CD4-positive, alpha-beta T cell treated with Interleukin-12 subunit alpha and Interleukin-12 subunit beta, for 1 hour (primary cell): ENCODE measurements around the gene NDUFAF2.
"Not testable (repeated sequence)": the region's sequence is repeated elsewhere in the genome, so short reads cannot be mapped to it uniquely, and the experiment has no call there.

Experiments
- DNase-seq: peaks from one replicate; pipeline ENCODE4 v3.0.0-alpha.2; 2020

NDUFAF2 gene, protein sequence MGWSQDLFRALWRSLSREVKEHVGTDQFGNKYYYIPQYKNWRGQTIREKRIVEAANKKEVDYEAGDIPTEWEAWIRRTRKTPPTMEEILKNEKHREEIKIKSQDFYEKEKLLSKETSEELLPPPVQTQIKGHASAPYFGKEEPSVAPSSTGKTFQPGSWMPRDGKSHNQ

DNA sequence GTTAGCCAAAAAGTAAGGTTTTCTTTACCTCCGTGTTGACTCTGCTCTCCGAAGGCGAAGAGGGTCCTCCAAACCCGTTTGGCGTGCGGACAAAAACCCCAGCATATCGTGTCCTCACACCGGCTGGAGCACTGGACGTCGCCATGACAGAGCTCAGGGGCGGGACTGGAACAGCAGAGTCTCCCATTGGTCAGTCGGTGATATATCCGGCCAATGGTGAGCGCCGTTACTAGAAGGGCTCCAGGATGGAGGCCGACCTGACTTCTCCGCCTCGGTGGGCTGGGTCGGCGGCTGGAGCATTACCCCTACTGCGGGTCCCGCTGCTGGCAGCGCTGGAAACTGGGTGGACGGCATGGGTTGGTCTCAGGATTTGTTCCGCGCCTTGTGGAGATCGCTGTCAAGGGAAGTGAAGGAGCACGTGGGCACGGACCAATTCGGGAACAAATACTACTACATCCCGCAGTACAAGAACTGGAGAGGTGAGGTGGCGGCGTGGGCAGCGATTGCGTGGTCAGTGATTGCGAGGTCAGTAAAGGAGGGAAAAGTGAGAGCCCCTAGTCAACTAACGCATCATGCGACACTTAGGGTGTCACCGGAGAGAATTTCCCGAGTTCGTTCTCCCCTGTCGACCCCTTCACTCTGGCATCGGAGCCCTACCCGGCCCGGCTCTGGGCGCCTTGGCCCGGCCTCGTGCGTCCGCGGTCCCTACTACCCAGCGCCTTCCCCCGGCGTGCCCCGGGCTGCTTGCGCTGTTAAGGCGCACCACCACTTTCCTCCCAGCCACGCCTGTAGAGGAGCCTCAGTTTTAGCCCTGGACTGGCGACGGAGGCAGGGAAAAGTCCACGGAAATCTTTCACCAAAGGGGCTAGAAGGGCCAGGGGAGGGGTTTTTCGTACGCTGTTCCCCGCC, at the start of gene NDUFAF2, which contains the start of gene ERCC8:
Gene NDUFAF2 (plus strand): TSS at position 302 of the 909 bp plus-strand sequence. CDS start 51 bp downstream, at position 353.
Gene ERCC8 (minus strand): TSS at position 167 of the 909 bp plus-strand sequence. CDS start 62 bp downstream, at position 105.
- DNase-seq: peak; percentile 92

DNA sequence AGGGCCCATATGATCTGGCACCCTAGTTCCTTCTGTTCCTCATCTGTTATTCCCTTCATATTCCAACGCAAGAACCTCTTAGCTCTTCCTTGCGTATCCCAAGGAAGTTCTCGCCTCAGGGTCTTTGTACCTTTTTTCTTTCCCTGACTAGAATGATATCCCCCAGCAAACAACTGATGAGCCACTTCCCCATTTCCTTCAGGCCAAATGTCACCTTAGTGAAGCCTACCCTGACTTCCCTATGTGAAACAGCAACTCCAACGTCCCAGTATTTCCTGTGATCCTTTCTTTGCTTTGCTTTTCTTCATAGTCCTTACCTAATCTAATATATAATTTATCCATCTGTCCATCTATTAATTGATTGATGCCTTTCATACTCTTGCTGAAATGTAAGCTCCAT, 48.0 kb upstream of the NDUFAF2 start:
- no peak for DNase-seq

DNA sequence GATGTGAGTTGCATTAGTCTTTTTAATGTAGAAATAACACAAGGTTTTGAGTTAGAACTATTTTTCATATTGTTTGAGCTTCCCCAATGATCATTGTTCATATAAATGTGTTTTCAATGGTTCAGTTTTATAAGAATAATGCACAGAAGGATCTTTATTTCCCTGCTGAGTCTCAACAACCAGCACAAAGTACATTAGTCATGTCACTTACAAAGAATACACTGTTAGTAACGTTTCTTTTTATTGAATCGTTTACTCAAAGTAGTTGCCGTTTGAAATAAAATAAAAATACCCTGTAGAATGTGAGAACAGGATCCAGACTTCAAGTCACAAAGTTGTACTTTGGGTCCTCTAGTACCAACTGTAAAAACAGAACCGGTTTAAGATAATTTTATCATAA, 41.6 kb upstream of the NDUFAF2 start:
- no peak for DNase-seq

DNA sequence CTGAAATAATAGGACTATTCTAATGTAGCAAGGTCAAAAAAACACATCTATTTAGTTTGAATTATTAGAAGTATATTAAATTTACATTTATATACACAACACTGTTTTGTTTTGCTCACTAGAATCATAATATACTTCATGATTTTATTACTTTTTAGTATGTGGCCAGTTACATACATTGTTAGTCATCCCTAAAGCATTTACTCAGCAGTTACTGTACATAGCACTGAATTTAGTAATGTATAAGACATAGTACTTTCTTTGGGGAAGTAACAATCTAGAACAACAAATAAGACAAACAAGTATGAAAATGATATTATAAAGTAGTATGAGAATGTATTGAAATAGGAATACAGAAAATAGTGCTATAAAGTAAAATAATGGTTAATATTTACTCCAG, 28.4 kb upstream of the NDUFAF2 start:
- no peak for DNase-seq

DNA sequence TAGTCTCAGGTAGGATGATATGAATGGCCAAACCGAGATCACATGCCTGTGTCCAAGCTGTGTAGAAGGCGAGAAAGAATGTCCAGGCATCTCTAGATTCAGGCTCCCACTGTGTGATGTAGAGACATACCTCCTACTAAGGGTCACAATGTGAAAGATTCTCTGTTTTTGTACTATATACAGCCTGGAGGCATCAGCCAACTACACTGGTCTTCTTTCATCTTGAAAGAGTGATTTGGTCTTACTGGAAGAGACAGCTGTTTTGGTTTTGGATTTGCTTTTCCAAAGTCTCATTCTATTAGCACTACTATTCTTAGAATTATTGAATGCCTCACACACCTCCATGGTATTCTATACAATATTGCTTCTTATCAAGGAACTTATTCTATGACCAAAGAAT, 26.5 kb upstream of the NDUFAF2 start:
- DNase-seq: no peak

DNA sequence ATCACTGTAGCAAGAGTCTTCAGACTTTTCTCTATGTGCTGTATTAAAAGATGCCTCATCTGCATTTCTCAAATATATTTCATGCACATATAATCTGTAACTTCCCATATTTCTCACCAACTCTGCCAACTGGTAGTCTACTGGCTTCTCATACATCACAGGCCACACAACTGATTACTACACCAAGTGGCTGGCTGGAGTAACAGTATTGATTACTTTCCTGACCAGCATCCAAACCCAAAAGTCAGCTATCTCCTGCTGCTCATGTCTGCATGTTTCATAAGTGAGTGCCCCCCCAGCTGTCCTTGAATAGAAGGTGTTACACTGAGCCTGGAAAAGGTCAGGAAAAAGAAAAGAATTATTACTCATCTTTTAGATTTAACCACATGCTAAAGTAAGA, 17.6 kb upstream of the NDUFAF2 start:
- DNase-seq: no peak

DNA sequence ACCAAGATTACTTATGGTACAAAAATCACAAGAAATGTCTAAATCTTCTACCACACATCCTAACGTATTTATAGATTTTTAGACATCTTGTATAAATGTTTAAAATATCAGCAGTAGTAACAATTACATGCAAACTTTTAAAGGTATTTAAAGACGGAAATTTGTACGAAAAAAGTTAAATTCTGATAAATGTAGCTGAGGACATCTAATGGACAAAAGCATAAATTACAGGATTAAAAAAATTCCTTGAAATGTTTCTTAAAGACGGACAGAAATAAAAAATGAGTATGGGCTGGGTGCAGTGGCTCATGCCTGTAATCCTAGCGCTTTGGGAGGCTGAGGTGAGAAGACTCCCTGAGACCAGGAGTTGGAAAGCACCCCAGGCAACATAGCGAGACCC, 16.0 kb upstream of the NDUFAF2 start:
- DNase-seq: no peak

DNA sequence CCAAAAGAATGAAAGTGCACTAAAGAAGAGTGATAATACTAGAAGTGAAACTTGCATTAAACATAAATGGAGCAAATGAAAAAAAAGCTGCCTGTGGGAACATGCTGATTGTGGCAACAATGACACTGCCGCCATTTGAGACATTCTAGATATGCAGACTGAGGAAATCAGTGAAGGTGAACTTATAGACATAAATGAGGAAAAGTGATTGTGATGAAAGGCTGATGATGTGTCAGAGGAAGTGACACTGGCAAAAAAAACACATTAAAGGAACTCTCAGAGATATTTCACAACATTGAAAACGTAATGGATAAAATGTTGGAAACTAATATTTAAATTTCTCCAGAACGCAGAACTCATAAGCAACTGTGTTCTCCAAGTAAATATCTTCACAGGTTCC, 1.4 kb upstream of the NDUFAF2 start:
- no peak for DNase-seq

DNA sequence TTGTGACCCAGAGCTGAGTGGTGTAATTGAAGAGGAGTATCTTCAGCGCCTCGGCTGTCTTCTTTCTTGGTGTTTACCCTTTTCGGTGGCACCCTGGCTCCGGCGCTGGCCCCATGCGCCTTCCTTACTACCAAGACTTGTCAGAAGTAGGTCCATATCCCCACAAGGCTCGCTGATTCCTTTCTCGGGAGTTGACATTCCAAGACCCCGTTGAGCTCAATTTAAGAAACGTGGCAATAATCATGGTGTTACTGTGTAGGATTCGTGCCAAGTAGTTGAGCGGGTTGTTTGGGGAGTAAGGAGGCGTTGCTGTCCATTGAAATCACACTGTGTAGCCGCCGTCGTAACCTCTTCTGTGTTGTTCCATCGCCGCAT, 795 bp downstream of the NDUFAF2 start:
- DNase-seq: peak; percentile 10

DNA sequence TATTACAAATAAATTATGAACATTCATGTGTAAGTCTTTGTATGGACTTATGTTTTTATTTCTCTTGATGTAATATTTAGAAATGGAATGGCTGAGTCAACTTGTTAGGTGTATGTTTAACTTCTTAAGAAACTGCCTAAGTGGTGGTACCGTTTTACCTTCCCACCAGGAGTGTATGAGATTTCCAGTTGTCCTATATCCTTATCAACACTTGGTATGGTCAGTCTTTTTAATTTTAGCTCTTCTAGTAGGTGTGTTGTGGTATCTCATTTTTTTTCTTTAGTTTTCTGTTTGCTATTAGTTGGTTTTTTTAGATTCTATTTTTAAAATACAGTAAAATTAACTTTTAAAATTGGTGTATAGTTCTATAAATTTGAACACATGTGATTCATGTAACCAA, 3.7 kb downstream of the NDUFAF2 start:
- no peak for DNase-seq

DNA sequence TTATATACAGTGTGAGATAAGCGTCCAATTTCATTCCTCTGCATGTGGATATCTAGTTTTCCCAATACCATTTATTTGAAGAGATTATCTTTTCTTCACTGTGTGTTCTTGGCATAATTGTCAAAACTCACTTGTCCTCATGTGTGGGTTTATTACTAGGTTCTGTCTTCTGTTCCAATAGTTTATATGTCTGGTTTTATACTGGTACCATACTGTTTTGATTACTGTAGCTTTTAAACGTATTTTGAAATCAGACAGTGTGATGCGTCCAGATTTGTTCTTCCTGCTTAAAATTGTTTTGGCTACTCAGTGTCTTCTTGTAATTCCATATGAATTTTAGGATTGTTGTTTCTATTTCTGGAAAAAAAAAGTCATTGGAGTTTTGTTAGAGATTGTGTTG, 10.2 kb downstream of the NDUFAF2 start:
- no peak for DNase-seq

DNA sequence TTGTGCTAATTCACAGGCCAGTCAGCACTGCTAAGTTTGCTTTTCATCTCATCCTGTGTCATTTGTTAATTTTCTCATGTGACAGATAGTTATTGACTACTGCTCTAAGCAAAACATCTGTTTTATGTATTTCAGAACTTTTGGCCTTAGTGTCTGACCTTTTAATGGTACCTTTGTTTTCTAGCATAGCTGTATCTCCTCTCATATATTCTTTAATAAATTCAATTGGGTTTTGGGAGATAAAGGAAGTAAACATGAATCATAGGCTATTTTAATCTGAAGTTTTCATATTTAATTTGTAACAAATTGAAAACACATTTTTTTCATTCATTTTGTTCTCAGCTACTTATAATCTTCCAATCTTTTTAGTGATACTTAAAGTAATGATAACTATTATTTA, 13.1 kb downstream of the NDUFAF2 start:
- no peak for DNase-seq

DNA sequence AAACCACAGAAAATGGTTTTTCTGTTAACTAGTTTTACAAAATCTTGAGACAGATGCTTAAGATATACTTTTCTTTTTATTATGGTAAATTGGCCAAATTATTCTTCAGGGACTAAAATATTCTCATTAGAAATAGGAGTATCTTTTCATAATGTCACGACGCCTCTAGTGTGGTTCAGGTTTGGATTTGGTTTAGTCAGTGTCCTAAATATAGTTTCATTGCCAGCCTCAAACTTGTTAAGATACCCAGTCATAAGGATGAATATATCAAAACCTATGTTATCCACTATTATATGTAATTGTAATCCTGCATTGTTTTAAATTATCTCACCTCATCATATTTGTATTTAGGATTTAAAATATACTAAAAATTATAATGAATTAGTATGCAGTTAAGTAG, 13.7 kb downstream of the NDUFAF2 start:
- DNase-seq: no peak

DNA sequence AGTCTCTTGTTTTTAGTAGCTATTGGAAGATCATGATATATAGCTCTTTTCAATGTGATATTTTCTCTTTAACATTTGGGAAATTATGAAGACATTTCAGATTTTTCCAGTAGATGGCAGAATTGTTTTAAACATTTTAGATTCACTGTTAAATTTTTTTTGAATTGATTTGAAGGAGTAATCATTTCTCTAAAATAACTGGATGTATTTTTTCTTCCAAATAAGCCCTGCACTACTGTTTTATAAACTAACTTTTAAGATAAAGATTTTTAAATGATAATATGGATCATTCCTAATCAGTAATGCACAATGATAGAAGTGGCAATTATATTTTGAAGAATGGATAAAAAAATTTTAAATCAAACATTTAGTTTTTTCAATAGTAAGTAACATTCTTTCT, 14.2 kb downstream of the NDUFAF2 start:
- DNase-seq: peak; percentile 18

DNA sequence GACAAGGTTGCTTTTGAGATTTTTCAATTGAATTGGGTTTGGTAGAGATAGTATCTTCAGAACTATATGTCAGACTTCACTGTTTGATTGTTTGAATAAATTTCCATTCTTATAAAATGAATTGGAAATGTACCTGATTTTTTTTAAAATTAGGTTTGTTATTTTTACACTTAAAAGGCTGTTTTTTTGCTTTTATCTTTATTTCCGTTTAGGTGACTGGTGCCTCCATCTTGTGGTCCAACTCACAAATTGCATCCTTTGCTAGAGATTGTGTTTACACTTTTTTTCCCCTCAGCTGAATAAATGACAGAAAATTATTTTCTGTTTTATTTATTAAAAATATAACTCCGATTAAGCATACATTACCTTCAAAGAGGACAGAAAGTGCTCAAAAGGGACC, 15.6 kb downstream of the NDUFAF2 start:
- peak; percentile 27 for DNase-seq

DNA sequence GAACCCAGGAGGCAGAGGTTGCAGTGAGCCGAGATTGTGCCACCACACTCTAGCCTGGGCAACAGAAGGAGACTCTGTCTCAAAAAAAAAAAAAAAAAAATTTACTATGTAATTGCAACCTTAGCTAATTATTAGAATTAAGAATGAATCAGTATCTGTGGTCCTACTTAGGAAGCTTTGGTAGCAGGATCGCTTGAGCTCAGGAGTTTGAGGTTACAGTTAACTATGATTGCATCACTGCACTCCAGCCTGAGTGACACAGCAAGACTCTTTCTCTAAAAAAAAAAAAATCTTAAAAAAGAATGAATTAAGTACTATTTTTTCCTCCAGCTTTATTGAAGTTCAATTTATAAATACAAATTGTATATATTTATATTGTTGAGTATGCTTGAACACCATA, 16.7 kb downstream of the NDUFAF2 start:
- DNase-seq: no peak

DNA sequence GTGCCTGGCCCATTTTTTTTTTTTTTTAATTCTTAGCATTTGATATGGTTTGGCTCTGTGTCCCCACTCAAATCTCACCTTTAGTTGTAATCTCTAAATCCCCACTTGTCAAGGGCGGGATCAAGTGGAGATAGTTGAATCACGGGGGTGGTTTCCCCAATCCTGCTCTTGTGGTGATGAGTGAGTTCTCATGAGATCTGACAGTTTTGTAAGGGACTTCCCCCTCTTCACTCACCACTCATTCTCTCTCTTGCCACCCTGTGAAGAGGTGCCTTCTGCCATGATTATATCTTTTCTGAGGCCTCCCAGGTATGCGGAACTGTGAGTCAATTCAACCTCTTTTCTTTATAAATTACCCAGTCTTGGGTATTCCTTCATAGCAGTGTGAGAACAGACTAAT, 27.2 kb downstream of the NDUFAF2 start:
- no peak for DNase-seq

DNA sequence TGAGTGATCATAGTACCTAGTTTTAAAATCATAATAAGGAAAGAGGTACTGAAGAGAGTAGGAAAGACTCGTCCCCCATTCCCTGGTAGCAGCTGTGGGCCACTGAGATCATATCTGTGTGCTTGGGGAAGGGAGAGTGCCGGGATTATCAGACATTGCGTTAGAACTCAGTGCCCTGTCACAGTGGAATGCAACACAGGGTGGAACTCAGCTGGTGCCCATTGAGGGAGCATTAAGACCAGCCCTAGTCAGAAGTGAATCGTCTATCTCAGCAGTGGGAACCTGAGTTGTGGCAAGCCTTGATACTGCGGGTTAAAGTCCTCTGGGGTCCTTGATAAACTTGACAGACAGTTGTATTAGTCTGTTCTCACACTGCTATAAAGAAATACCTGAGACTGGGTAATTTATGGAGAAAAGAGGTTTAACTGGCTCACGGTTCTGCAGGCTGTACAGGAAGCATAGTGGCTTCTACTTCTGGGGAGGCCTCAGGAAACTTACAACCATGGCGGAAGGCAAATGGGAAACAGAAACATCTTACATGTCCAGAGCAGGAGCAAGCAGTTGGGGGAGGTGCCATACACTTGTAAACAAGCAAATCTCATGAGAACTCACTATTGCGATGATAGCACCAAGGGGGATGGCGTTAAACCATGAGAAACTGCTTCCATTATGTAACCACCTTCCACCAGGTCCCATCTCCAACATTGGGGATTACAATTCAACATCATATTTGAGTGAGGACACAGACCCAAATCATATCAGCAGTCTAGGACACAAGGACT, 33.1 kb downstream of the NDUFAF2 start:
- no peak for DNase-seq

DNA sequence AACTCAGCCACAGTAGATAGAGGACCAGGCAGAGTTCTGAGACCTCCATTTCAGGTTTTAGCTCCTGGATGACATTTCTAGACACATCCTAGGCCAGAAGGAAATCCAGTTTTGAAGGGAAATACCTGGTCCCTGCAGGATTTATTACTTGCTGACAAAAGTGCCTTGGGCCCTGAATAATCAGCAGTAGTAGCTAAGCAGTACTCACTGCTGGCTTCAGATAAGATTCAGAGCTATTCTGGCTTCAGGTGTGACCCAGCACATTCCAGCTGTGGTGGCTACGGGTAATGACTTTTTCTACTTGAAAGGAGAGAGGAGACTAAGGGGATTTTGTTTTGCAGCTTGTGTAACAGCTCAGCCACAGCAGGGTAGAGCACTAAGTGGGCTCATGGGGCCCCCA, 34.0 kb downstream of the NDUFAF2 start:
- no peak for DNase-seq

DNA sequence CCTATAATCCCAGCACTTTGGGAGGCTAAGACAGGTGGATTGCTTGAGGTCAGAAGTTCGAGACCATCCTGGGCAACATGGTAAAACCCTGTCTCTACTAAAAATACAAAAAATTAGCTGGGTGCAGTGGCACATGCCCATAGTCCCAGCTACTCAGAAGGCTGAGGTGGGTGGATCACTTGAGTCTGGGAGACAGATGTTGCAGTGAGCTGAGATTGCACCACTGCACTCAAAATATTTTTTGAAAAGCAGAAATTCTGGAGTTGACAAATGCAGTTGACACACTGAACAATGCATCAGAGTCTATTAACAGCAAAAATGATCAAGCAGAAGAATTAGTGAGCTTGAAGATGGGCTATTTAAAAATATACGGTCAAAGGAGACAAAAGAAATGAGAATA, 35.5 kb downstream of the NDUFAF2 start:
- DNase-seq: no peak

DNA sequence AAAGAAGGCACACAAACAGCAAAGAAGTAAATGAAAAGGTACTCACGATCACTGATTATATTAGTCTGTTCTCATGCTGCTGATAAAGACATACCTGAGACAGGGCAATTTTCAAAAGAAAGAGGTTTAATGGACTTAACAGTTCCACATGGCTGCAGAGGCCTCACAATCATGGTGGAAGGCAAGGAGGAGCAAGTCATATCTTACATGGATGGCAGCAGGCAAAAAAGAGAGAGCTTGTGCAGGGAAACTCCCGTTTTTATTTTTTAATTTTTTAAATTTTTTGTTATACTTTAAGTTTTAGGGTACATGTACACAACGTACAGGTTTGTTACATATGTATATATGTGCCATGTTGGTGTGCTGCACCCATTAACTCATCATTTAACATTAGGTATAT, 37.1 kb downstream of the NDUFAF2 start:
- not testable (repeated sequence) for DNase-seq

DNA sequence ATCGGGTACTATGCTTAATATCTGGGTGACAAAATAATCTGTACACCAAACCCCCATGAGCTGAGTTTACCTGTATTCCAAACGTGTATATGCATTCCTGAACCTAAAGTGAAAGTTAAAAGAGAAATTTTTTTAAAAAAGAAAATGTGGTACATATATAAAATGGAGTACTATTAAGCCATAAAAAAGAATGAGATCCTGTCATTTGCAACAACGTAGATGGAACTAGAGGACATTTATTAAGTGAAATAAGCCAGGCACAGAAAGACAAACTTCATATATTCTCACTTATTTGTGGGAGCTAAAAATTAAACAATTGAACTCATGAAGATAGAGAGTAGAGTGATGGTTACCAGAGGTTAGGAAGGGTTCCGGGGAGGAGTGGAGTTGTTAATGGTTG, 44.8 kb downstream of the NDUFAF2 start:
- DNase-seq: no peak

DNA sequence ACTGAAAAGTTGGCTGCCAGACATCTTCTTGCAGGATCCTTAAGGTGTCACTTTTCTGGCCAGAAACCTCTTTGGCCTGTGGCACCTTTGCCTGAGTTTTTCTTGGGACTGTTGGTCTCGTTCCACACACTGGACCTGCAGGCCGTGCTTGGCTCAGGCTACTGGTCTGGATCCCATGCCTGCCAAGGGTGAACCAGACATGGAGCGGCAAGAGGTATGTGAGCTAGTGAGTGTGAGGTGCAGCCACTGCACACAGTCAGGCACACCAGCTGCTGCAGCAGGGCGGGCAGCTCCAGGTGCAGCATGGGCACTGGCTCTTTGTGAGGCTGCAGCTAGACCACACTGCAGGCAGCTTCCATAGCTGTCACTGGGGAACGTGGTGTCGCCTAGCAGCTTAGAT, 47.9 kb downstream of the NDUFAF2 start:
- no peak for DNase-seq

DNA sequence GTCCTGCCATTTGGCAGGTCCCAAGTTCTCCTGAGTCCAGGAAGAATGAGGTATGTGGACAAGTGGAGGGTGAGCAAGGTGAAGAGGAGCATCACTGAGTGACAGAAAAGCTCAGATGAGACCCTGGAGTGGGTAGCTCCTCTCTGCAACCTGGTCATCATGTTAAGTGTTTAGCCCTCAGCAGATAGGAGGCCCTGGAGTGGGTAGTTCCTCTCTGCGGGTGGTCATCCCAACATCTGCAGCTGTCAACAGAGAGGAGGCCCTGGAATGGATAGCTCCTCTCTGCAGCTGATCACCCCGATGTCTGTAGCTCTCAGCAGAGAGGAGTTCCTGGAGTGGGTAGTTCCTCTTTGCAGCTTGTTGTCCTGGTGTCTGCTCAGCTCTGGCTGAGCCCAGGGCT, 48.4 kb downstream of the NDUFAF2 start:
- no peak for DNase-seq
